Measurements from ENCODE around the gene KIF1A.

Gene KIF1A

GRCh38 chr2:240797500-240797895, 22.5 kb downstream of the KIF1A start:
- DNase-seq (ENCODE audit: extremely low read depth, insufficient read length): no peak
- no peaks in the 10 kb centered on the region; the same call in 1 of the 2 replicates for H3K27me3 ChIP-seq (replicated peaks; ENCODE audit: control insufficient read depth, insufficient read depth, low read length)
- TF ChIP-seq CTCF (IDR thresholded peaks at IDR 0.05; ENCODE audit: insufficient read depth, low read length, poor library complexity, severe bottlenecking): no peak
- H3K36me3 ChIP-seq (ENCODE audit: control insufficient read depth, insufficient read depth, low read length): no peaks in the 10 kb centered on the region
- no peak overlapping the region for H3K4me3 ChIP-seq (replicated peaks; ENCODE audit: low read depth, low read length)

GRCh38 chr2:240796543-240797499, 23.2 kb downstream of the KIF1A start:
- H3K27me3 ChIP-seq (replicated peaks; ENCODE audit: control insufficient read depth, insufficient read depth, low read length): no peaks in the 10 kb centered on the region; the same call in 1 of the 2 replicates

GRCh38 chr2:240795916-240796510, 24.0 kb downstream of the KIF1A start:
- TF ChIP-seq CTCF (IDR thresholded peaks at IDR 0.05; ENCODE audit: insufficient read depth, low read length, poor library complexity, severe bottlenecking): no peak
- Histone ChIP-seq H3K36me3 (ENCODE audit: control insufficient read depth, insufficient read depth, low read length) (no peaks in the 10 kb centered on the region), H3K4me3 (replicated peaks; ENCODE audit: low read depth, low read length) (no peak overlapping the region), H3K27me3 (replicated peaks; ENCODE audit: control insufficient read depth, insufficient read depth, low read length) (no peaks in the 10 kb centered on the region; the same call in 1 of the 2 replicates)
- no peak for DNase-seq (ENCODE audit: extremely low read depth, insufficient read length)

More at GRCh38 chr2:240796543-240797499, 23.2 kb downstream of the KIF1A start:
- no peak overlapping the region for H3K4me3 ChIP-seq (replicated peaks; ENCODE audit: low read depth, low read length)
- no peaks in the 10 kb centered on the region for H3K36me3 ChIP-seq (ENCODE audit: control insufficient read depth, insufficient read depth, low read length)
- no peak for DNase-seq (ENCODE audit: extremely low read depth, insufficient read length)
- TF ChIP-seq CTCF (IDR thresholded peaks at IDR 0.05; ENCODE audit: insufficient read depth, low read length, poor library complexity, severe bottlenecking): no peak

GRCh38 chr2:240795454-240795853, 24.6 kb downstream of the KIF1A start:
- Histone ChIP-seq H3K27me3 (replicated peaks; ENCODE audit: control insufficient read depth, insufficient read depth, low read length) (no peaks in the 10 kb centered on the region; the same call in 1 of the 2 replicates), H3K36me3 (ENCODE audit: control insufficient read depth, insufficient read depth, low read length) (no peaks in the 10 kb centered on the region), H3K4me3 (replicated peaks; ENCODE audit: low read depth, low read length) (no peak overlapping the region)
- TF ChIP-seq CTCF (IDR thresholded peaks at IDR 0.05; ENCODE audit: insufficient read depth, low read length, poor library complexity, severe bottlenecking): no peak
- no peak for DNase-seq (ENCODE audit: extremely low read depth, insufficient read length)

- no peak for TF ChIP-seq CTCF (IDR thresholded peaks at IDR 0.05; ENCODE audit: insufficient read depth, low read length, poor library complexity, severe bottlenecking)
- H3K27me3 ChIP-seq (replicated peaks; ENCODE audit: control insufficient read depth, insufficient read depth, low read length): no peaks in the 10 kb centered on the region; the same call in 1 of the 2 replicates
- no peaks in the 10 kb centered on the region for H3K36me3 ChIP-seq (ENCODE audit: control insufficient read depth, insufficient read depth, low read length)
- no peak for DNase-seq (ENCODE audit: extremely low read depth, insufficient read length)
- no peak overlapping the region for H3K4me3 ChIP-seq (replicated peaks; ENCODE audit: low read depth, low read length)
These were observed 25.8 kb downstream of the KIF1A start for GRCh38 chr2:240794178-240794721.

Data from GM06990 (cell line).